Lower lobe of right lung (tissue), 2 donors: ENCODE measurements around the gene OPA1. TPM values are rescaled to one million over a fixed set of nuclear protein-coding genes. Genes with fewer than 3 reads are reported as not detected.
A peak's percentile ranks its signal among the peaks of the same experiment; 100 is the strongest.

Experiments
- ATAC-seq, 2 donors: fragments of 200-7000 bp; cut with Tn5 transposase; one replicate each; pipeline ENCODE4 v1.9.1; 2020 to 2022; ENCODE audit warnings: mild to moderate bottlenecking in 2 of 2, moderate library complexity in 2 of 2
- DNase-seq: peaks from one replicate; pipeline ENCODE4 v3.0.0-alpha.2; 2020
- H3K27ac ChIP-seq: fragments of 200-600 bp; one replicate; pipeline ENCODE4 v1.8.0; 2022
- H3K27me3 ChIP-seq: fragments of 200-600 bp; one replicate; pipeline ENCODE4 v1.8.0; 2022; ENCODE audit warnings: low read depth
- H3K36me3 ChIP-seq: fragments of 200-600 bp; one replicate; pipeline ENCODE4 v1.8.0; 2022; ENCODE audit warnings: mild to moderate bottlenecking
- H3K4me1 ChIP-seq: fragments of 200-600 bp; one replicate; pipeline ENCODE4 v1.8.0; 2022
- H3K4me3 ChIP-seq: fragments of 200-600 bp; one replicate; pipeline ENCODE4 v1.8.0; 2022; ENCODE audit warnings: mild to moderate bottlenecking
- H3K9me3 ChIP-seq: fragments of 200-600 bp; one replicate; pipeline ENCODE4 v1.8.0; 2022
- intact Hi-C: fragments of 100-400 bp; cut with DNase I; formaldehyde crosslinking; loops from one replicate; pipeline ENCODE4 v1.11.0; 2022
- total RNA-seq: library from RNA; stranded (reverse); fragmentation: NEBNext Ultra II Directional; extraction: Animal tissue kit (Norgen Biotek cat#: 25700); gene quantifications from one replicate; pipeline ENCODE4 v1.2.1, GENCODE V29; 2021
- TF ChIP-seq, protein P1 (sequence below): fragments of 200-600 bp; IDR thresholded peaks from one replicate; pipeline ENCODE4 v1.8.0; 2022; ENCODE audit warnings: antibody characterized with exemption, mild to moderate bottlenecking
- donor health status: DM: no; HTN: yes; CAD: no; lungs with severe emphysema.

Gene OPA1
- total RNA-seq, 1 donor from 2014 or later = 44.0 TPM

DNA sequence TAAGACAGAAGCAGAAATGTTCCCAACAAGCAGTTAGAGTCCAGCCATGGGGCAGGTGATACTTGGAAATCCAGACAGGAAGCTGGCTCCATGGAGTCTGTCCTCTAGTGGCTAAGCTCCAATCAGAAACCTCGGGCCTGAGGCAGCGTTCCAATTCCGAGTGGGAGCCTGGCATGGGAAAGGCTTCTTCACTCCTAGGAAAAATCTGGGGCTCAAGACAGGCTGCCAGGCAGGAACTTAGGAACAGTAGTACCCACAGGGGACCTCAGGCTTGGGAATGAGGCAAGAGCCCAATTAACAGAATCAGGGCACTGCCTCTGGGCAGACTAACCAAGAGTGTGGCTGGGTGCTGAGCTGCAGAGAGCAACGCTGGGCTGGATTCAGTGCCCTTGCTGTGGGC, 32.1 kb upstream of the OPA1 start:
- TF ChIP-seq, protein P1, sequence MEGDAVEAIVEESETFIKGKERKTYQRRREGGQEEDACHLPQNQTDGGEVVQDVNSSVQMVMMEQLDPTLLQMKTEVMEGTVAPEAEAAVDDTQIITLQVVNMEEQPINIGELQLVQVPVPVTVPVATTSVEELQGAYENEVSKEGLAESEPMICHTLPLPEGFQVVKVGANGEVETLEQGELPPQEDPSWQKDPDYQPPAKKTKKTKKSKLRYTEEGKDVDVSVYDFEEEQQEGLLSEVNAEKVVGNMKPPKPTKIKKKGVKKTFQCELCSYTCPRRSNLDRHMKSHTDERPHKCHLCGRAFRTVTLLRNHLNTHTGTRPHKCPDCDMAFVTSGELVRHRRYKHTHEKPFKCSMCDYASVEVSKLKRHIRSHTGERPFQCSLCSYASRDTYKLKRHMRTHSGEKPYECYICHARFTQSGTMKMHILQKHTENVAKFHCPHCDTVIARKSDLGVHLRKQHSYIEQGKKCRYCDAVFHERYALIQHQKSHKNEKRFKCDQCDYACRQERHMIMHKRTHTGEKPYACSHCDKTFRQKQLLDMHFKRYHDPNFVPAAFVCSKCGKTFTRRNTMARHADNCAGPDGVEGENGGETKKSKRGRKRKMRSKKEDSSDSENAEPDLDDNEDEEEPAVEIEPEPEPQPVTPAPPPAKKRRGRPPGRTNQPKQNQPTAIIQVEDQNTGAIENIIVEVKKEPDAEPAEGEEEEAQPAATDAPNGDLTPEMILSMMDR = no peak
- intact Hi-C loops = no loop called here
- Histone ChIP-seq H3K36me3 (no peaks in the 10 kb centered on the region), H3K4me3 (no peak overlapping the region), H3K4me1 (no peaks in the 10 kb centered on the region), H3K27ac (no peak overlapping the region), H3K27me3 (no peaks in the 10 kb centered on the region), H3K9me3 (no peaks in the 10 kb centered on the region)
- ATAC-seq (no peak), DNase-seq (no peak)

DNA sequence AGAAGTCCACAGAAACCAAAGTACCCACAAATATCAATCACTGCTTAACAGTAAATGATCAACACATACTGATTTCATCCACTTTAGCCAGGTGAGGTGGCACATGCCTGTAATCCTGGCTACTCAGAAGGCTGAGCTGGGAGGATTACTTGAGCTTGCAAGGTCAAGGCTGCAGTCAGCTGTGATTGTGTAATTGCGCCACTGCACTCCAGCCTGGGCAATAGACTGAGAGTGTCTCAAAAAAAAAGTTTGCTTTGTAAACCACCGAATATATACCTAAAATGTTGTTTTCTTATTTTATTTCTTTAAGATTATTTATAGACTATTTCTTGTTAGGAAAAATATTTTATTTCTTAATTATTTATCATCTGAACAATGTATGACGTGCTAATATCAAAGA, 29.6 kb upstream of the OPA1 start:
- no peaks in the 10 kb centered on the region for H3K27me3 ChIP-seq
- ATAC-seq (peak; percentile 83 to 95), DNase-seq (peak; percentile 60)
- H3K27ac ChIP-seq = no peak overlapping the region
- no peak overlapping the region for H3K4me3 ChIP-seq
- TF ChIP-seq, protein P1 = no peak
- no peaks in the 10 kb centered on the region for H3K36me3 ChIP-seq
- H3K9me3 ChIP-seq = no peaks in the 10 kb centered on the region
- intact Hi-C loops = no loop called here
- H3K4me1 ChIP-seq = no peaks in the 10 kb centered on the region

DNA sequence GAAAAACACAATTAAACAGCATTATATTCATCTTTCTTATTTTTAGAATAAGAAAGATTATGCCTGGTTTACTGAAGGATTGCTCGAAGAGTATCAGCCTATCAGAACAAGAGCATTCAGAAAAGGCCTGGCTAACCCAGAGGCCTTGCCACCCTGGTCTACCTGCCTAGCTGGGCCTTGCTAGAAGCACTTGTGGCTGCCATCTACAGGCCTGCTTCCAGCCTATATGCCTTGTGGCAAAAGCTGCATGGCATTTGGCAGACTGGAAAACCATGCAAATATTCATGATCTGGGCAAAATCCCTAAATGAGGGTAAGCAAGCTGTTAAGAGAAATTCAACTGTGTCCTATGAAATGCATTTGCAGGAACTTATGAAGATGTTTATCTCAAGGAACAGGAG, 29.0 kb upstream of the OPA1 start:
- H3K27ac ChIP-seq = no peak overlapping the region
- ATAC-seq = peak; percentile 66 to 95
- H3K9me3 ChIP-seq = no peaks in the 10 kb centered on the region
- no peaks in the 10 kb centered on the region for H3K4me1 ChIP-seq
- no peaks in the 10 kb centered on the region for H3K27me3 ChIP-seq
- H3K36me3 ChIP-seq = no peaks in the 10 kb centered on the region
- no peak overlapping the region for H3K4me3 ChIP-seq
- intact Hi-C loops = no loop called here
- TF ChIP-seq, protein P1 = peak; percentile 14
- peak; percentile 49 for DNase-seq

DNA sequence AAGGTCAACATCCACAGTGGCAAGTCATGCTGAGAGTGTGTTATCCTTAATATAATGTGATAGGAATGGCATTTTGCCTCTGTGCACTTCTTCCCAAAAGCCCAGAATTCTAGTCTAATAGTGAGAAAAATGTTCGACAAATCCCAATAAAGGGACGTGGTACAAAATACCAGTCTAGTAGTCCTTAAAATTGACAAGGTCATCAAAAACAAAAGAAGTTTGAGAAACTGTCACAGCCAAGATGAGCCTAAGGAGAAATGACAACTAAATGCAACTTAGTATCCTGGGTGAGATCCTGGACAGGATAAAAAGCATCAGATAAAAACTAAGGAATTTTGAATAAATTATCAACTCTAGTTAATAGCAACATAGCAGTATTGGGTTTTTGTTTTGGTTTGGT, 23.9 kb upstream of the OPA1 start:
- Histone ChIP-seq H3K9me3 (no peaks in the 10 kb centered on the region), H3K27ac (no peak overlapping the region), H3K36me3 (no peaks in the 10 kb centered on the region), H3K4me3 (no peak overlapping the region), H3K4me1 (no peaks in the 10 kb centered on the region), H3K27me3 (no peaks in the 10 kb centered on the region)
- TF ChIP-seq, protein P1 = no peak
- no peak for ATAC-seq
- intact Hi-C loops = no loop called here
- no peak for DNase-seq

DNA sequence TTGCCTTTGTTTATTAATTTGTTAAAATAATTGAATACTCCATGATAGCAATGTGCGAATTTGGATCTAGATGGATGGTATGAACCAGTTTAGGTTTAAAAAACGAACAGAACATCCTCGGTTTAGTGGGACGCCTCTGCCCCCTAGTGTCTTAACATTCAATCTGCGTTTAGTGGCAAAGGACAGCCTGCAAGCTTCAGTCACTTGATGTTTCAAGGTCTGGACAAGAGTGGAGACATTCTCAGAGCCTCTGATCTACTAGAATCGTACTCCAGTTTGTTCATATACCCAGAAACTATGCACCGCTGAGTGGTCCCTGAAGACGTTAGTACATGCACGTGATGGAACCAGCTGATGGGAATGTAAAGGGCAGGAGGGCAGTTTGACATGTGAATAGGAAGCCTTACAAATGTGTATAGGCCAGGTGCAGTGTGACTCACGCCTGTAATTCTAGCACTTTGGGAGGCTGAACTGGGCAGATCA, 20.5 kb upstream of the OPA1 start:
- ATAC-seq = peak; percentile 85 to 90
- TF ChIP-seq, protein P1 = peak; percentile 71
- Histone ChIP-seq H3K9me3 (no peaks in the 10 kb centered on the region), H3K4me3 (no peak overlapping the region), H3K27ac (no peak overlapping the region), H3K36me3 (no peaks in the 10 kb centered on the region), H3K27me3 (no peaks in the 10 kb centered on the region), H3K4me1 (no peaks in the 10 kb centered on the region)
- intact Hi-C loops = no loop called here
- no peak for DNase-seq
